ENCODE measurements around the gene GRID2. TPM values are rescaled to one million over a fixed set of nuclear protein-coding genes. Genes with fewer than 3 reads are reported as not detected.

GRID2 gene
- total and polyA plus RNA-seq, 12 donors = 0.01 to 0.07 (median 0.07) TPM; not detected in 9

DNA sequence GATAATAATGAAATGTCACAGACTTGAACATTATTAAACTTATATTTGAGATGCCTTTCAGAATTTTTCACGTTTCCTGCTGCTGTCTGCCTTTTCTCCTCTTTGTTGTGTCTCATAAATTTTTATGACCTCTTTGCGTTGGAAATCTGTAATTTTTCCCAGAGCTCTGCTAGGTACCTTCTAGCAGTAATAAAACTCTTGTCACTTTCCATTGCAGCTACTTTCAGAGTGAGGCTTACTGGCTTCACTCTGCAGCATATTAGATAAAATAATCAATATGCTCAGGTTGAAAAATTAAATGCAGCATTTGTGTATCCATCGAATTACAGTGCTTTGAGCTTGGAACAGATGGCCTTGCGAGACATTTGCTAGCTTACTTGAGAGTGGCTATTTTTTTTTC is 689.0 kb downstream of the GRID2 start:
- TF ChIP-seq, protein P1, sequence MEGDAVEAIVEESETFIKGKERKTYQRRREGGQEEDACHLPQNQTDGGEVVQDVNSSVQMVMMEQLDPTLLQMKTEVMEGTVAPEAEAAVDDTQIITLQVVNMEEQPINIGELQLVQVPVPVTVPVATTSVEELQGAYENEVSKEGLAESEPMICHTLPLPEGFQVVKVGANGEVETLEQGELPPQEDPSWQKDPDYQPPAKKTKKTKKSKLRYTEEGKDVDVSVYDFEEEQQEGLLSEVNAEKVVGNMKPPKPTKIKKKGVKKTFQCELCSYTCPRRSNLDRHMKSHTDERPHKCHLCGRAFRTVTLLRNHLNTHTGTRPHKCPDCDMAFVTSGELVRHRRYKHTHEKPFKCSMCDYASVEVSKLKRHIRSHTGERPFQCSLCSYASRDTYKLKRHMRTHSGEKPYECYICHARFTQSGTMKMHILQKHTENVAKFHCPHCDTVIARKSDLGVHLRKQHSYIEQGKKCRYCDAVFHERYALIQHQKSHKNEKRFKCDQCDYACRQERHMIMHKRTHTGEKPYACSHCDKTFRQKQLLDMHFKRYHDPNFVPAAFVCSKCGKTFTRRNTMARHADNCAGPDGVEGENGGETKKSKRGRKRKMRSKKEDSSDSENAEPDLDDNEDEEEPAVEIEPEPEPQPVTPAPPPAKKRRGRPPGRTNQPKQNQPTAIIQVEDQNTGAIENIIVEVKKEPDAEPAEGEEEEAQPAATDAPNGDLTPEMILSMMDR (IDR thresholded peaks at IDR 0.05) = no peak
- WGBS, 2 donors = 76 to 80% methylated on average over 4 of the region's 4 CpGs
- DNase-seq (no peak), ATAC-seq (no peak)
- Histone ChIP-seq H3K9me3 (no peaks in the 10 kb centered on the region), H3K27ac (no peak overlapping the region), H3K27me3 (no peaks in the 10 kb centered on the region), H3K36me3 (no peaks in the 10 kb centered on the region), H3K4me1 (no peaks in the 10 kb centered on the region), H3K4me3 (no peak overlapping the region)
- intact Hi-C loops (cut with DNase I) = no loop called here

GRCh38 chr4:92994727-92995126 is 691.0 kb downstream of the GRID2 start:
- Histone ChIP-seq H3K27me3 (no peaks in the 10 kb centered on the region), H3K9me3 (no peaks in the 10 kb centered on the region), H3K4me3 (no peak overlapping the region), H3K36me3 (no peaks in the 10 kb centered on the region), H3K4me1 (no peaks in the 10 kb centered on the region), H3K27ac (no peak overlapping the region)
- DNase-seq (no peak), ATAC-seq (no peak)
- WGBS, 2 donors = 77 to 81% methylated on average over 2 of the region's 2 CpGs
- TF ChIP-seq, protein P1 (IDR thresholded peaks at IDR 0.05) = no peak
- intact Hi-C loops (cut with DNase I) = no loop called here

DNA sequence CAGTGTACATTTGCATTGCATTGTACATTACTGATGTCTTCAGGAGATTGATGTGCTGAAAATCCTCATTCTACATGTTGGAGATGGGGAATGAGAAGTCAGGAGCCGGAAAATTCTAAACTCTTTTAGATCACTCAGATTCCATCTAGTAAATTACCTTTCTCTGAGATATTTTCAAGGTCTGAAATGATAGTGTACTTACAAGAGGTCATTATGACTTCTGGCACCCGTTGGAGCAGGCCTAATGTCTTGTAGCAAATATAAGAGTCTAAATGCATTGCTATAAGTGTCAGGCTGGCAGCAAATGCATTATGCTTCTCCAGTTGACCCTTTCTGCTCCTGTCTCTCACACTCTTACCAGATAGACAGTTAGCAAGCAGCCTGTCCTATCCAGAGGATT is 692.8 kb downstream of the GRID2 start:
- intact Hi-C loops (cut with DNase I) = no loop called here
- 69 to 72% methylated on average over 2 of the region's 2 CpGs for WGBS, 2 donors
- no peak for ATAC-seq

DNA sequence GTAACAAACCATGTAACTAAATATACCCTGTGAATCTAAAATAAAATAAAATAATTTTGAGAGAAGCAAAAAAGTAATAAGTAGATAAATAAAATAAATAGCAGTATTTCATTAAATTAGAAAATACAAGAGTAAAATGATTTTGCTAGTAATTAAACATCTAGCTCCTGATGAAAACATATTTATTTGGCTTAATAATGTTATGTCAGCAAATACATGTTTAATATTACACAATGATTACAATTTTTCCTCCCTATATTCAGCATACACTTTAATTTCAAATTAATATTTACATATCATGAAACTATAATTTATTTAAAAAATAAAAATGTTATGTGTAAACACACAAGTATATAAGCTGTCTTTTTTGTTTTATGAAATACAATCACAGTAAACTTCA is 697.1 kb downstream of the GRID2 start:
- ATAC-seq (no peak), DNase-seq (no peak)
- H3K27me3 ChIP-seq = no peaks in the 10 kb centered on the region
- H3K9me3 ChIP-seq = no peaks in the 10 kb centered on the region
- H3K4me1 ChIP-seq = no peaks in the 10 kb centered on the region
- H3K36me3 ChIP-seq = no peaks in the 10 kb centered on the region
- H3K27ac ChIP-seq = no peak overlapping the region
- intact Hi-C loops (cut with DNase I) = no loop called here
- TF ChIP-seq, protein P1 (IDR thresholded peaks at IDR 0.05) = no peak
- H3K4me3 ChIP-seq = no peak overlapping the region

More for the DNA sequence above, 692.8 kb downstream of the GRID2 start:
- TF ChIP-seq, protein P1 (IDR thresholded peaks at IDR 0.05) = no peak
- Histone ChIP-seq H3K9me3 (no peaks in the 10 kb centered on the region), H3K4me3 (no peak overlapping the region), H3K27ac (no peak overlapping the region), H3K4me1 (no peaks in the 10 kb centered on the region), H3K36me3 (no peaks in the 10 kb centered on the region), H3K27me3 (no peaks in the 10 kb centered on the region)
- no peak for DNase-seq

DNA sequence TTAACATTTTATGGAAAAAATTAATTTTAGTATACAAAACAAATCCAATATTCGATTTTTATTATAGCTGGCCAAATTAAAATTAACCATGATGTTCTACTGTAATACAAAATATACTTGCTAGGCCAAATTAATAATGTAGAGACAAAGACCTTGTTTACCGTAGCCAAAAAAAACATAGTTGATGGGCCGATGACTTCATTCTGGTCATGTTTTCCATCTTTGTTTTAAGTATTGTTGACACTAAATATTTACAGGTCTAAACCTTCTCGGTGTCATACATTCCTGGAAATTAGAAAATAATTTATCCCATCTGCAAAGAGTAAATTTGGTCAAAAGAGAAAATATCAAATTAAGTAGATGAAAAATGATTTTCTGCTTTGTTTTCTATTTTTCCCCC is 698.5 kb downstream of the GRID2 start:
- Histone ChIP-seq H3K36me3 (no peaks in the 10 kb centered on the region), H3K9me3 (no peaks in the 10 kb centered on the region), H3K4me1 (no peaks in the 10 kb centered on the region), H3K27ac (no peak overlapping the region), H3K4me3 (no peak overlapping the region), H3K27me3 (no peaks in the 10 kb centered on the region)
- TF ChIP-seq, protein P1 (IDR thresholded peaks at IDR 0.05) = no peak
- DNase-seq (no peak), ATAC-seq (no peak)
- intact Hi-C loops (cut with DNase I) = no loop called here
- 84 to 89% methylated on average over 4 of the region's 4 CpGs for WGBS, 2 donors

Measured in heart right ventricle (tissue), 16 donors.